GM21390 (cell line): ENCODE measurements around the gene ARMS2.

Experiments used
- ATAC-seq: cut with Tn5 transposase; IDR thresholded peaks from one replicate; pipeline ENCODE4 v1.9.1; 2021; ENCODE audit not compliant: unreplicated experiment

The ARMS2 gene

GRCh38 chr10:122454603-122455080, at the start of gene ARMS2:
ARMS2 (plus strand) TSS chr10:122454653; CDS start chr10:122454728, 75 bp downstream.
- ATAC-seq, result no peak

- ATAC-seq, result no peak
These were observed 46.9 kb upstream of the ARMS2 start for GRCh38 chr10:122407375-122408125.

- ATAC-seq, result no peak
These were observed 41.1 kb upstream of the ARMS2 start for GRCh38 chr10:122413327-122413726.

GRCh38 chr10:122417667-122418066, 36.8 kb upstream of the ARMS2 start:
- ATAC-seq, result no peak

- no peak for ATAC-seq
These were observed 35.4 kb upstream of the ARMS2 start for GRCh38 chr10:122419016-122419415.

GRCh38 chr10:122419876-122420623, 34.4 kb upstream of the ARMS2 start:
- ATAC-seq, result no peak

- no peak for ATAC-seq
These were observed 33.8 kb upstream of the ARMS2 start for GRCh38 chr10:122420624-122421007.

GRCh38 chr10:122421054-122421625, 33.3 kb upstream of the ARMS2 start:
- ATAC-seq, result no peak

- no peak for ATAC-seq
These were observed 32.7 kb upstream of the ARMS2 start for GRCh38 chr10:122421742-122422141.

- ATAC-seq, result no peak
These were observed 32.0 kb upstream of the ARMS2 start for GRCh38 chr10:122422266-122422989.

- no peak for ATAC-seq
These were observed 30.4 kb upstream of the ARMS2 start for GRCh38 chr10:122424059-122424458.

GRCh38 chr10:122426829-122427228, 27.6 kb upstream of the ARMS2 start:
- no peak for ATAC-seq

- ATAC-seq, result no peak
These were observed 27.2 kb upstream of the ARMS2 start for GRCh38 chr10:122427280-122427679.

- ATAC-seq, result no peak
These were observed 19.1 kb upstream of the ARMS2 start for GRCh38 chr10:122435212-122435827.

GRCh38 chr10:122441961-122442360, 12.5 kb upstream of the ARMS2 start:
- ATAC-seq, result no peak

GRCh38 chr10:122445469-122445868, 9.0 kb upstream of the ARMS2 start:
- no peak for ATAC-seq

GRCh38 chr10:122445904-122446303, 8.5 kb upstream of the ARMS2 start:
- no peak for ATAC-seq

- no peak for ATAC-seq
These were observed 7.6 kb upstream of the ARMS2 start for GRCh38 chr10:122446668-122447423.

- ATAC-seq, result no peak
These were observed 5.9 kb upstream of the ARMS2 start for GRCh38 chr10:122448600-122448999.

- ATAC-seq, result no peak
These were observed 5.3 kb upstream of the ARMS2 start for GRCh38 chr10:122449153-122449552.
